H1 (cell line): ENCODE results near the gene PFDN4. TPM values are rescaled to one million over a fixed set of nuclear protein-coding genes. Genes with fewer than 3 reads are reported as not detected.

ENCODE experiments used
- CTCF ChIA-PET: fragments of 300-600 bp; sonication (Branson Sonifier 250); formaldehyde crosslinking; loops from one replicate; lab custom pipeline; 2021; ENCODE audit not compliant: partially characterized antibody; lab: Charles Lee
- POLR2A ChIA-PET: fragments of 300-600 bp; sonication (Branson Sonifier 250); formaldehyde crosslinking; loops from one replicate; lab custom pipeline; 2021; ENCODE audit warnings: inconsistent platforms; ENCODE audit not compliant: partially characterized antibody; lab: Charles Lee
- DNase-seq, 2 experiments: peaks; one replicate each; pipeline versions ENCODE4 v3.0.0 to v3.0.0-alpha.2; 2010 to 2022; ENCODE audit warnings: low spot score in 2 of 2, low read depth in 1 of 2, mixed read lengths in 1 of 2
- FAIRE-seq: peaks from 2 replicates; lab custom pipeline; 2011; peaks lifted over from hg19 to GRCh38; lab: Jason Lieb, UNC
- H2AFZ ChIP-seq: 2 replicates; pipeline ENCODE4 v1.8.1; 2012; ENCODE audit warnings: low read length, inconsistent platforms
- H2AK5ac ChIP-seq: 2 replicates; pipeline ENCODE4 v1.6.1; 2013; ENCODE audit warnings: low read depth, low read length
- H2BK120ac ChIP-seq: replicated peaks from 2 replicates; pipeline ENCODE3; 2013; ENCODE audit warnings: low read depth, low read length, inconsistent platforms
- H2BK12ac ChIP-seq: 2 replicates; pipeline ENCODE4 v1.6.1; 2013; ENCODE audit warnings: low read depth, low read length
- H2BK15ac ChIP-seq: 2 replicates; pipeline ENCODE4 v1.6.1; 2013; ENCODE audit warnings: low read length
- H2BK20ac ChIP-seq: 2 replicates; pipeline ENCODE4 v1.6.1; 2013; ENCODE audit warnings: low read length
- H2BK5ac ChIP-seq: 2 replicates; pipeline ENCODE4 v1.6.1; 2013; ENCODE audit warnings: low read depth, low read length
- H3K14ac ChIP-seq: 2 replicates; pipeline ENCODE4 v1.6.1; 2013; ENCODE audit warnings: inconsistent platforms; ENCODE audit not compliant: insufficient read length
- H3K18ac ChIP-seq: 2 replicates; pipeline ENCODE4 v1.6.1; 2013; ENCODE audit warnings: low read length; ENCODE audit errors: extremely low read depth
- H3K23ac ChIP-seq: 2 replicates; pipeline ENCODE4 v1.6.1; 2013; ENCODE audit warnings: inconsistent platforms; ENCODE audit not compliant: insufficient read length
- H3K23me2 ChIP-seq: 2 replicates; pipeline ENCODE4 v1.6.1; 2013; ENCODE audit warnings: low read depth, low read length
- H3K27ac ChIP-seq: 2 replicates; pipeline ENCODE4 v1.6.1; 2011; ENCODE audit warnings: low read depth, low read length, inconsistent platforms
- H3K27me3 ChIP-seq, 4 experiments: replicated peaks in 1 of 4; 1 replicate in 1 of 4; 2 replicates in 3 of 4; pipeline versions ENCODE4 v1.6.1 to v1.8.1; 2011 to 2013; ENCODE audit warnings: low read length in 3 of 4, mild to moderate bottlenecking in 3 of 4, inconsistent platforms in 2 of 4, mixed read lengths in 2 of 4, moderate library complexity in 1 of 4; ENCODE audit not compliant: control insufficient read depth in 3 of 4, insufficient read depth in 3 of 4; ENCODE audit errors: extremely low read depth in 1 of 4
- H3K36me3 ChIP-seq, 4 experiments: 2 replicates each; pipeline versions ENCODE4 v1.6.1 to v1.8.1; 2011 to 2013; ENCODE audit warnings: mild to moderate bottlenecking in 4 of 4, low read length in 3 of 4, moderate library complexity in 2 of 4, control low read depth in 1 of 4, inconsistent platforms in 1 of 4; ENCODE audit not compliant: insufficient read depth in 4 of 4, control insufficient read depth in 2 of 4
- H3K4ac ChIP-seq: replicated peaks from 2 replicates; pipeline ENCODE3; 2013; ENCODE audit warnings: low read length, low read depth, mixed read lengths, inconsistent platforms; ENCODE audit not compliant: insufficient read length
- H3K4me1 ChIP-seq, 4 experiments: replicated peaks in 1 of 4; 1 replicate in 1 of 4; 2 replicates in 3 of 4; pipeline versions ENCODE4 v1.6.1 to v1.8.1; 2011 to 2013; ENCODE audit warnings: low read length in 3 of 4, inconsistent platforms in 2 of 4, mixed read lengths in 1 of 4; ENCODE audit not compliant: insufficient read depth in 4 of 4, control insufficient read depth in 3 of 4
- H3K4me2 ChIP-seq, 2 experiments: 2 replicates each; pipeline versions ENCODE4 v1.6.1 to v1.8.1; 2011 to 2013; ENCODE audit warnings: low read depth in 2 of 2, low read length in 2 of 2, control low read depth in 1 of 2, inconsistent platforms in 1 of 2, mild to moderate bottlenecking in 1 of 2; ENCODE audit not compliant: insufficient read depth in 1 of 2
- H3K4me3 ChIP-seq, 4 experiments: fragments of 200-600, 300-600 bp in 1 of 4; sonication (generic), shearing (Covaris generic), sonication (Bioruptor Twin) in 1 of 4; 2 replicates each; pipeline versions ENCODE4 v1.5.1 to v1.8.1; 2011 to 2016; ENCODE audit warnings: low read length in 4 of 4, low read depth in 3 of 4, control low read depth in 2 of 4, inconsistent platforms in 2 of 4, mild to moderate bottlenecking in 2 of 4, mixed read lengths in 1 of 4, moderate library complexity in 1 of 4; ENCODE audit not compliant: insufficient read depth in 2 of 4; ENCODE audit errors: extremely low read depth in 1 of 4
- H3K56ac ChIP-seq: replicated peaks from 2 replicates; pipeline ENCODE3; 2013; ENCODE audit warnings: low read depth, mild to moderate bottlenecking, mixed read lengths, low read length, inconsistent platforms; ENCODE audit not compliant: insufficient read length
- H3K79me1 ChIP-seq: 2 replicates; pipeline ENCODE4 v1.6.1; 2013; ENCODE audit warnings: low read depth, low read length, control low read depth
- H3K79me2 ChIP-seq, 2 experiments: 2 replicates each; pipeline versions ENCODE4 v1.6.1 to v1.8.1; 2012 to 2013; ENCODE audit warnings: low read length in 2 of 2, mild to moderate bottlenecking in 2 of 2, inconsistent platforms in 1 of 2; ENCODE audit not compliant: insufficient read depth in 2 of 2, control insufficient read depth in 1 of 2
- H3K9ac ChIP-seq, 4 experiments: replicated peaks in 1 of 4; 1 replicate in 1 of 4; 2 replicates in 3 of 4; pipeline versions ENCODE4 v1.6.1 to v1.8.1; 2011 to 2013; ENCODE audit warnings: low read depth in 3 of 4, low read length in 3 of 4, control low read depth in 2 of 4, mild to moderate bottlenecking in 2 of 4, moderate library complexity in 2 of 4, inconsistent platforms in 1 of 4; ENCODE audit errors: extremely low read depth in 1 of 4
- H3K9me3 ChIP-seq, 2 experiments: 2 replicates each; pipeline versions ENCODE4 v1.6.1 to v1.8.1; 2012 to 2013; ENCODE audit warnings: mild to moderate bottlenecking in 2 of 2, moderate library complexity in 2 of 2, control low read depth in 1 of 2, inconsistent platforms in 1 of 2, low read depth in 1 of 2, low read length in 1 of 2, mixed read lengths in 1 of 2; ENCODE audit not compliant: insufficient read depth in 2 of 2
- H4K20me1 ChIP-seq, 2 experiments: replicated peaks in 1 of 2; 2 replicates each; pipeline versions ENCODE3 to v1.8.1; 2011 to 2013; ENCODE audit warnings: inconsistent platforms in 2 of 2, low read length in 2 of 2, mild to moderate bottlenecking in 1 of 2; ENCODE audit not compliant: insufficient read depth in 2 of 2, control insufficient read depth in 1 of 2
- H4K5ac ChIP-seq: 2 replicates; pipeline ENCODE4 v1.6.1; 2013; ENCODE audit warnings: low read length, low read depth, mixed read lengths, inconsistent platforms; ENCODE audit not compliant: insufficient read length
- H4K8ac ChIP-seq: 2 replicates; pipeline ENCODE4 v1.8.0; 2013; ENCODE audit warnings: mild to moderate bottlenecking, moderate library complexity, low read length, inconsistent platforms; ENCODE audit not compliant: insufficient read depth; ENCODE audit errors: extremely low read depth
- H4K91ac ChIP-seq: replicated peaks from 2 replicates; pipeline ENCODE3; 2013; ENCODE audit warnings: low read length, mixed read lengths, inconsistent platforms; ENCODE audit not compliant: insufficient read length
- BCL11A ChIP-seq, 2 experiments: IDR thresholded peaks; one replicate each; pipeline ENCODE4 v1.6.1; 2011; ENCODE audit warnings: low read depth in 2 of 2, low read length in 2 of 2, mild to moderate bottlenecking in 2 of 2
- CTCF ChIP-seq, 3 experiments: IDR thresholded peaks; 1 replicate in 2 of 3; 2 replicates in 1 of 3; pipeline versions ENCODE4 v1.5.1 to v1.6.1; 2011; ENCODE audit warnings: low read length in 3 of 3, mild to moderate bottlenecking in 3 of 3, inconsistent platforms in 2 of 3, low read depth in 1 of 3, moderate library complexity in 1 of 3; ENCODE audit not compliant: insufficient read depth in 1 of 3; ENCODE audit errors: control extremely low read depth in 1 of 3
- FOSL1 ChIP-seq: IDR thresholded peaks from 2 replicates; pipeline ENCODE4 v1.6.1; 2011; ENCODE audit warnings: mild to moderate bottlenecking, low read depth, low read length, moderate library complexity; ENCODE audit not compliant: insufficient read depth
- JUN ChIP-seq: IDR thresholded peaks from 2 replicates; pipeline ENCODE4 v1.6.1; 2011; ENCODE audit warnings: low read depth, mild to moderate bottlenecking, improper control_type of control experiment, low read length
- KDM1A ChIP-seq: fragments of 200-600, 300-600 bp; sonication (generic); IDR thresholded peaks from 2 replicates; pipeline ENCODE4 v1.7.1; 2016; ENCODE audit warnings: mild to moderate bottlenecking, low read length, borderline replicate concordance
- KDM4A ChIP-seq: IDR thresholded peaks from one replicate; pipeline ENCODE4 v1.7.1; 2012; ENCODE audit warnings: low read depth, mild to moderate bottlenecking, moderate library complexity, low read length, inconsistent platforms; ENCODE audit not compliant: severe bottlenecking
- PHF8 ChIP-seq: fragments of 200-600 bp; sonication (generic); conservative IDR thresholded peaks from 2 replicates; pipeline ENCODE4 v1.7.1; 2012; ENCODE audit warnings: low read depth, mild to moderate bottlenecking, inconsistent platforms, low read length, moderate library complexity
- POU5F1 ChIP-seq: IDR thresholded peaks from 2 replicates; pipeline ENCODE4 v1.6.1; 2011; ENCODE audit warnings: low read depth, mild to moderate bottlenecking, low read length, moderate library complexity
- RXRA ChIP-seq: IDR thresholded peaks from 2 replicates; pipeline ENCODE4 v1.6.1; 2011; ENCODE audit warnings: low read depth, mild to moderate bottlenecking, low read length, moderate library complexity; ENCODE audit not compliant: insufficient read depth
- SIRT6 ChIP-seq: IDR thresholded peaks from one replicate; pipeline ENCODE4 v1.7.1; 2012; ENCODE audit warnings: low read length, inconsistent platforms
- SIX5 ChIP-seq: IDR thresholded peaks from 2 replicates; pipeline ENCODE4 v1.6.1; 2011; ENCODE audit warnings: mild to moderate bottlenecking, low read depth, low read length
- WGBS, 2 experiments: shearing (Covaris generic) in 1 of 2; methylation state at CpG; one replicate each; pipeline versions ENCODE4 v1.1.6 to v1.1.7; 2013 to 2015; ENCODE audit warnings: low lambda C conversion rate in 2 of 2, mixed read lengths in 2 of 2, inconsistent platforms in 1 of 2, low coverage in 1 of 2, missing lambda C conversion rate in 1 of 2; ENCODE audit not compliant: insufficient replicate concordance in 2 of 2, insufficient coverage in 1 of 2, insufficient read length in 1 of 2; ENCODE audit errors: extremely low coverage in 1 of 2, missing lambda C conversion rate in 1 of 2; 5-methylcytosine and 5-hydroxymethylcytosine counted together
- polyA plus RNA-seq, 7 experiments: library from polyadenylated mRNA; depleted of rRNA in 3 of 7; stranded (reverse) in 5 of 7; unstranded in 2 of 7; fragments of >200 nt in 5 of 7; fragments of 200-250 nt in 2 of 7; gene quantifications; 1 replicate in 5 of 7; 2 replicates in 1 of 7; 4 replicates in 1 of 7; pipeline versions ENCODE4 v1.2.1 to v1.2.3, GENCODE V29; 2011 to 2013; ENCODE audit warnings: missing spikeins in 2 of 7, mixed read lengths in 2 of 7
- total RNA-seq: library from RNA; stranded (reverse); fragmentation: NEBNext Ultra II Directional; extraction: Animal tissue kit (Norgen Biotek cat#: 25700); gene quantifications from 2 replicates; pipeline ENCODE4 v1.2.1, GENCODE V29; 2021

Gene PFDN4
- total and polyA plus RNA-seq, 2 of the 8 experiments (the other 6 are each of a cell fraction or from before 2014, with no cell fraction given), result 41.9 to 96.8 TPM

GRCh38 chr20:54234991-54235390, 27.1 kb downstream of the PFDN4 start:
- H4K91ac ChIP-seq, result no peak overlapping the region
- FAIRE-seq, result no peak
- no peak overlapping the region for H3K4me3 ChIP-seq
- no peak overlapping the region for H3K4me2 ChIP-seq
- ChIA-PET CTCF (interaction anchor here (1.2 to 2.6 kb wide), 2 partner anchors 29 to 131 kb away, joined by 4 to 9 read pairs; no protein-coding TSS in a partner anchor), POLR2A (no interaction called here)
- H3K18ac ChIP-seq, result no peak overlapping the region
- H2BK12ac ChIP-seq, result no peak overlapping the region
- H3K9me3 ChIP-seq, result peaks cover 0 to 5% of the 10 kb centered on the region in 2 experiments; a peak in 1 of 4 replicates
- no peaks in the 10 kb centered on the region for H3K4me1 ChIP-seq
- no peak overlapping the region for H4K5ac ChIP-seq
- no peak overlapping the region for H3K56ac ChIP-seq
- no peak overlapping the region for H3K23ac ChIP-seq
- H2BK15ac ChIP-seq, result no peak overlapping the region
- H3K79me2 ChIP-seq, result no peaks in the 10 kb centered on the region
- no peak for DNase-seq
- H3K9ac ChIP-seq, result no peak overlapping the region
- H2BK5ac ChIP-seq, result no peak overlapping the region
- no peak overlapping the region for H2AK5ac ChIP-seq
- H2BK120ac ChIP-seq, result no peak overlapping the region
- no peak overlapping the region for H2BK20ac ChIP-seq
- no peaks in the 10 kb centered on the region for H4K20me1 ChIP-seq
- no peaks in the 10 kb centered on the region for H3K79me1 ChIP-seq
- WGBS, 2 experiments, result 89% methylated on average over 2 of the region's 2 CpGs; no CpG with 5 or more reads in 1 of the 2 experiments
- no peak overlapping the region for H4K8ac ChIP-seq
- no peaks in the 10 kb centered on the region for H3K36me3 ChIP-seq
- no peaks in the 10 kb centered on the region for H3K23me2 ChIP-seq
- H3K27ac ChIP-seq, result no peak overlapping the region
- H3K27me3 ChIP-seq, result no peaks in the 10 kb centered on the region
- TF ChIP-seq SIRT6 (no peak), RXRA (no peak), POU5F1 (no peak), KDM4A (no peak), PHF8 (no peak), KDM1A (no peak), CTCF (IDR thresholded peaks at IDR 0.05; ENCODE audit: control extremely low read depth in 1 of 3, insufficient read depth in 1 of 3, low read depth in 1 of 3, low read length in 3 of 3) (no peak), FOSL1 (no peak), BCL11A (IDR thresholded peaks at IDR 0.05; ENCODE audit: low read depth in 2 of 2, low read length in 2 of 2) (no peak), SIX5 (no peak), JUN (no peak)
- no peak overlapping the region for H2AFZ ChIP-seq
- H3K14ac ChIP-seq, result no peak overlapping the region
- no peak overlapping the region for H3K4ac ChIP-seq
